H1 (cell line): ENCODE measurements around the gene SPPL3. TPM values are rescaled to one million over a fixed set of nuclear protein-coding genes. Genes with fewer than 3 reads are reported as not detected.

Experiments used
- CTCF ChIA-PET: fragments of 300-600 bp; sonication (Branson Sonifier 250); formaldehyde crosslinking; loops from one replicate; lab custom pipeline; 2021; ENCODE audit not compliant: partially characterized antibody; lab: Charles Lee
- POLR2A ChIA-PET: fragments of 300-600 bp; sonication (Branson Sonifier 250); formaldehyde crosslinking; loops from one replicate; lab custom pipeline; 2021; ENCODE audit warnings: inconsistent platforms; ENCODE audit not compliant: partially characterized antibody; lab: Charles Lee
- DNase-seq, 2 experiments: peaks; one replicate each; pipeline versions ENCODE4 v3.0.0 to v3.0.0-alpha.2; 2010 to 2022; ENCODE audit warnings: low spot score in 2 of 2, low read depth in 1 of 2, mixed read lengths in 1 of 2
- FAIRE-seq: peaks from 2 replicates; lab custom pipeline; 2011; peaks lifted over from hg19 to GRCh38; lab: Jason Lieb, UNC
- H2AFZ ChIP-seq: 2 replicates; pipeline ENCODE4 v1.8.1; 2012; ENCODE audit warnings: low read length, inconsistent platforms
- H2AK5ac ChIP-seq: 2 replicates; pipeline ENCODE4 v1.6.1; 2013; ENCODE audit warnings: low read depth, low read length
- H2BK120ac ChIP-seq: replicated peaks from 2 replicates; pipeline ENCODE3; 2013; ENCODE audit warnings: low read depth, low read length, inconsistent platforms
- H2BK12ac ChIP-seq: 2 replicates; pipeline ENCODE4 v1.6.1; 2013; ENCODE audit warnings: low read depth, low read length
- H2BK15ac ChIP-seq: 2 replicates; pipeline ENCODE4 v1.6.1; 2013; ENCODE audit warnings: low read length
- H2BK20ac ChIP-seq: 2 replicates; pipeline ENCODE4 v1.6.1; 2013; ENCODE audit warnings: low read length
- H2BK5ac ChIP-seq: 2 replicates; pipeline ENCODE4 v1.6.1; 2013; ENCODE audit warnings: low read depth, low read length
- H3K14ac ChIP-seq: 2 replicates; pipeline ENCODE4 v1.6.1; 2013; ENCODE audit warnings: inconsistent platforms; ENCODE audit not compliant: insufficient read length
- H3K18ac ChIP-seq: 2 replicates; pipeline ENCODE4 v1.6.1; 2013; ENCODE audit warnings: low read length; ENCODE audit errors: extremely low read depth
- H3K23ac ChIP-seq: 2 replicates; pipeline ENCODE4 v1.6.1; 2013; ENCODE audit warnings: inconsistent platforms; ENCODE audit not compliant: insufficient read length
- H3K23me2 ChIP-seq: 2 replicates; pipeline ENCODE4 v1.6.1; 2013; ENCODE audit warnings: low read depth, low read length
- H3K27ac ChIP-seq: 2 replicates; pipeline ENCODE4 v1.6.1; 2011; ENCODE audit warnings: low read depth, low read length, inconsistent platforms
- H3K27me3 ChIP-seq, 4 experiments: replicated peaks in 1 of 4; 1 replicate in 1 of 4; 2 replicates in 3 of 4; pipeline versions ENCODE4 v1.6.1 to v1.8.1; 2011 to 2013; ENCODE audit warnings: low read length in 3 of 4, mild to moderate bottlenecking in 3 of 4, inconsistent platforms in 2 of 4, mixed read lengths in 2 of 4, moderate library complexity in 1 of 4; ENCODE audit not compliant: control insufficient read depth in 3 of 4, insufficient read depth in 3 of 4; ENCODE audit errors: extremely low read depth in 1 of 4
- H3K36me3 ChIP-seq, 4 experiments: 2 replicates each; pipeline versions ENCODE4 v1.6.1 to v1.8.1; 2011 to 2013; ENCODE audit warnings: mild to moderate bottlenecking in 4 of 4, low read length in 3 of 4, moderate library complexity in 2 of 4, control low read depth in 1 of 4, inconsistent platforms in 1 of 4; ENCODE audit not compliant: insufficient read depth in 4 of 4, control insufficient read depth in 2 of 4
- H3K4ac ChIP-seq: replicated peaks from 2 replicates; pipeline ENCODE3; 2013; ENCODE audit warnings: low read length, low read depth, mixed read lengths, inconsistent platforms; ENCODE audit not compliant: insufficient read length
- H3K4me1 ChIP-seq, 4 experiments: replicated peaks in 1 of 4; 1 replicate in 1 of 4; 2 replicates in 3 of 4; pipeline versions ENCODE4 v1.6.1 to v1.8.1; 2011 to 2013; ENCODE audit warnings: low read length in 3 of 4, inconsistent platforms in 2 of 4, mixed read lengths in 1 of 4; ENCODE audit not compliant: insufficient read depth in 4 of 4, control insufficient read depth in 3 of 4
- H3K4me2 ChIP-seq, 2 experiments: 2 replicates each; pipeline versions ENCODE4 v1.6.1 to v1.8.1; 2011 to 2013; ENCODE audit warnings: low read depth in 2 of 2, low read length in 2 of 2, control low read depth in 1 of 2, inconsistent platforms in 1 of 2, mild to moderate bottlenecking in 1 of 2; ENCODE audit not compliant: insufficient read depth in 1 of 2
- H3K4me3 ChIP-seq, 4 experiments: fragments of 200-600, 300-600 bp in 1 of 4; sonication (generic), shearing (Covaris generic), sonication (Bioruptor Twin) in 1 of 4; 2 replicates each; pipeline versions ENCODE4 v1.5.1 to v1.8.1; 2011 to 2016; ENCODE audit warnings: low read length in 4 of 4, low read depth in 3 of 4, control low read depth in 2 of 4, inconsistent platforms in 2 of 4, mild to moderate bottlenecking in 2 of 4, mixed read lengths in 1 of 4, moderate library complexity in 1 of 4; ENCODE audit not compliant: insufficient read depth in 2 of 4; ENCODE audit errors: extremely low read depth in 1 of 4
- H3K56ac ChIP-seq: replicated peaks from 2 replicates; pipeline ENCODE3; 2013; ENCODE audit warnings: low read depth, mild to moderate bottlenecking, mixed read lengths, low read length, inconsistent platforms; ENCODE audit not compliant: insufficient read length
- H3K79me1 ChIP-seq: 2 replicates; pipeline ENCODE4 v1.6.1; 2013; ENCODE audit warnings: low read depth, low read length, control low read depth
- H3K79me2 ChIP-seq, 2 experiments: 2 replicates each; pipeline versions ENCODE4 v1.6.1 to v1.8.1; 2012 to 2013; ENCODE audit warnings: low read length in 2 of 2, mild to moderate bottlenecking in 2 of 2, inconsistent platforms in 1 of 2; ENCODE audit not compliant: insufficient read depth in 2 of 2, control insufficient read depth in 1 of 2
- H3K9ac ChIP-seq, 4 experiments: replicated peaks in 1 of 4; 1 replicate in 1 of 4; 2 replicates in 3 of 4; pipeline versions ENCODE4 v1.6.1 to v1.8.1; 2011 to 2013; ENCODE audit warnings: low read depth in 3 of 4, low read length in 3 of 4, control low read depth in 2 of 4, mild to moderate bottlenecking in 2 of 4, moderate library complexity in 2 of 4, inconsistent platforms in 1 of 4; ENCODE audit errors: extremely low read depth in 1 of 4
- H3K9me3 ChIP-seq, 2 experiments: 2 replicates each; pipeline versions ENCODE4 v1.6.1 to v1.8.1; 2012 to 2013; ENCODE audit warnings: mild to moderate bottlenecking in 2 of 2, moderate library complexity in 2 of 2, control low read depth in 1 of 2, inconsistent platforms in 1 of 2, low read depth in 1 of 2, low read length in 1 of 2, mixed read lengths in 1 of 2; ENCODE audit not compliant: insufficient read depth in 2 of 2
- H4K20me1 ChIP-seq, 2 experiments: replicated peaks in 1 of 2; 2 replicates each; pipeline versions ENCODE3 to v1.8.1; 2011 to 2013; ENCODE audit warnings: inconsistent platforms in 2 of 2, low read length in 2 of 2, mild to moderate bottlenecking in 1 of 2; ENCODE audit not compliant: insufficient read depth in 2 of 2, control insufficient read depth in 1 of 2
- H4K5ac ChIP-seq: 2 replicates; pipeline ENCODE4 v1.6.1; 2013; ENCODE audit warnings: low read length, low read depth, mixed read lengths, inconsistent platforms; ENCODE audit not compliant: insufficient read length
- H4K8ac ChIP-seq: 2 replicates; pipeline ENCODE4 v1.8.0; 2013; ENCODE audit warnings: mild to moderate bottlenecking, moderate library complexity, low read length, inconsistent platforms; ENCODE audit not compliant: insufficient read depth; ENCODE audit errors: extremely low read depth
- H4K91ac ChIP-seq: replicated peaks from 2 replicates; pipeline ENCODE3; 2013; ENCODE audit warnings: low read length, mixed read lengths, inconsistent platforms; ENCODE audit not compliant: insufficient read length
- CTBP2 ChIP-seq: IDR thresholded peaks from 2 replicates; pipeline ENCODE4 v1.7.0; 2011; ENCODE audit warnings: borderline replicate concordance, mild to moderate bottlenecking, moderate library complexity, mixed read lengths, low read length; ENCODE audit not compliant: insufficient read depth, insufficient read length
- GABPA ChIP-seq: IDR thresholded peaks from 2 replicates; pipeline ENCODE4 v1.6.1; 2011; ENCODE audit warnings: mild to moderate bottlenecking, low read length, moderate library complexity, borderline replicate concordance; ENCODE audit not compliant: insufficient read depth
- GTF2F1 ChIP-seq: IDR thresholded peaks from 2 replicates; pipeline ENCODE4 v1.6.1; 2012; ENCODE audit warnings: low read depth, low read length, improper control_type of control experiment, borderline replicate concordance
- WGBS, 2 experiments: shearing (Covaris generic) in 1 of 2; methylation state at CpG; one replicate each; pipeline versions ENCODE4 v1.1.6 to v1.1.7; 2013 to 2015; ENCODE audit warnings: low lambda C conversion rate in 2 of 2, mixed read lengths in 2 of 2, inconsistent platforms in 1 of 2, low coverage in 1 of 2, missing lambda C conversion rate in 1 of 2; ENCODE audit not compliant: insufficient replicate concordance in 2 of 2, insufficient coverage in 1 of 2, insufficient read length in 1 of 2; ENCODE audit errors: extremely low coverage in 1 of 2, missing lambda C conversion rate in 1 of 2; 5-methylcytosine and 5-hydroxymethylcytosine counted together
- polyA plus RNA-seq, 7 experiments: library from polyadenylated mRNA; depleted of rRNA in 3 of 7; stranded (reverse) in 5 of 7; unstranded in 2 of 7; fragments of >200 nt in 5 of 7; fragments of 200-250 nt in 2 of 7; gene quantifications; 1 replicate in 5 of 7; 2 replicates in 1 of 7; 4 replicates in 1 of 7; pipeline versions ENCODE4 v1.2.1 to v1.2.3, GENCODE V29; 2011 to 2013; ENCODE audit warnings: missing spikeins in 2 of 7, mixed read lengths in 2 of 7
- total RNA-seq: library from RNA; stranded (reverse); fragmentation: NEBNext Ultra II Directional; extraction: Animal tissue kit (Norgen Biotek cat#: 25700); gene quantifications from 2 replicates; pipeline ENCODE4 v1.2.1, GENCODE V29; 2021

Gene SPPL3
- total and polyA plus RNA-seq, 2 of the 8 experiments (the other 6 are each of a cell fraction or from before 2014, with no cell fraction given): 27.3 to 48.4 TPM

DNA sequence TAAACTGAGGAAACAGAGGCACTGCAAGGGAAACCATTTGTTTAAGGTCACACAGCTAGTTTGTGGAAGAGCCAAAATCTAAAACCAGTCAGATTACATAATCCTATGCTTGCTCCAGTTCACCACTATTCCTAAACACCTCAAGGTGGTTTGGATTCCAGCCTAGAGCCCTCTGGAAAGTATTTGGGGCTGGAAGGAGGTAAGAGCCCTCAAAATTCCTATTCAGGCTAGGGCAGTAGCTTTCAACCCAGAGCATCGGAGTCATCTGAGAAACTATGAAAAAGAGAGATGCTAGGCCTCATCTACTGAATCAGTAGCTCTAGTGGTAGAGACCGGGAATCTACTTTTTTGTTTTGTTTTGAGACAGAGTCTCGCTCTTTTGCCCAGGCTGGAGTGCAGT, 16.0 kb upstream of the SPPL3 start:
- Histone ChIP-seq H3K4me2 (no peak overlapping the region), H3K9ac (no peak overlapping the region), H3K79me2 (no peaks in the 10 kb centered on the region), H4K91ac (no peak overlapping the region), H2AK5ac (no peak overlapping the region), H3K18ac (no peak overlapping the region), H3K36me3 (no peaks in the 10 kb centered on the region), H4K20me1 (no peaks in the 10 kb centered on the region), H4K8ac (no peak overlapping the region), H2AFZ (no peak overlapping the region; the same call in 1 of the 2 replicates), H3K4ac (no peak overlapping the region), H3K79me1 (no peaks in the 10 kb centered on the region), H3K56ac (no peak overlapping the region), H2BK120ac (no peak overlapping the region), H3K9me3 (peaks cover 0 to 4% of the 10 kb centered on the region in 2 experiments; a peak in 1 of 4 replicates), H2BK5ac (no peak overlapping the region), H3K27ac (no peak overlapping the region), H3K4me3 (no peak overlapping the region), H3K23ac (no peak overlapping the region), H4K5ac (no peak overlapping the region), H3K23me2 (no peaks in the 10 kb centered on the region), H3K4me1 (peaks cover 0 to 3% (median 1%) of the 10 kb centered on the region in 4 experiments; a peak in 2 of 7 replicates), H3K14ac (no peak overlapping the region), H2BK12ac (no peak overlapping the region), H3K27me3 (no peaks in the 10 kb centered on the region), H2BK20ac (no peak overlapping the region), H2BK15ac (no peak overlapping the region)
- ChIA-PET CTCF (interaction anchor here (0.6 to 1.2 kb wide), 5 partner anchors 9 to 232 kb away, joined by 3 to 4 read pairs (median 3); no protein-coding TSS in a partner anchor), POLR2A (no interaction called here)
- FAIRE-seq (no peak), DNase-seq (no peak)
- 84% methylated on average over 3 of the region's 3 CpGs; no CpG with 5 or more reads in 1 of the 2 experiments for WGBS, 2 experiments
- TF ChIP-seq GABPA: no peak
- no peak for TF ChIP-seq GTF2F1
- TF ChIP-seq CTBP2: no peak
